Sigmoid colon (tissue), 4 donors: Measurements from ENCODE around the gene RPL23.

Experiments
- CTCF ChIP-seq, 4 experiments: fragments of 450-650 bp in 3 of 4; fragments of 200-600 bp in 1 of 4; IDR thresholded peaks; one replicate each; pipeline ENCODE4 v1.5.1; 2016 to 2019; ENCODE audit warnings: antibody characterized with exemption in 4 of 4, mild to moderate bottlenecking in 3 of 4, moderate library complexity in 2 of 4
- EP300 ChIP-seq, 4 donors: sonication (generic); formaldehyde crosslinking; IDR thresholded peaks; one replicate each; pipeline ENCODE4 v1.6.1; 2017; ENCODE audit warnings: antibody characterized with exemption in 4 of 4
- POLR2A ChIP-seq, 2 donors: fragments of 450-650 bp; IDR thresholded peaks; one replicate each; pipeline ENCODE4 v1.6.1; 2016; ENCODE audit warnings: antibody characterized with exemption in 2 of 2, mild to moderate bottlenecking in 2 of 2, moderate library complexity in 2 of 2
- POLR2AphosphoS5 ChIP-seq, 4 donors: sonication (generic); formaldehyde crosslinking; IDR thresholded peaks; one replicate each; pipeline ENCODE4 v1.6.1; 2017; ENCODE audit warnings: antibody characterized with exemption in 4 of 4

DNA sequence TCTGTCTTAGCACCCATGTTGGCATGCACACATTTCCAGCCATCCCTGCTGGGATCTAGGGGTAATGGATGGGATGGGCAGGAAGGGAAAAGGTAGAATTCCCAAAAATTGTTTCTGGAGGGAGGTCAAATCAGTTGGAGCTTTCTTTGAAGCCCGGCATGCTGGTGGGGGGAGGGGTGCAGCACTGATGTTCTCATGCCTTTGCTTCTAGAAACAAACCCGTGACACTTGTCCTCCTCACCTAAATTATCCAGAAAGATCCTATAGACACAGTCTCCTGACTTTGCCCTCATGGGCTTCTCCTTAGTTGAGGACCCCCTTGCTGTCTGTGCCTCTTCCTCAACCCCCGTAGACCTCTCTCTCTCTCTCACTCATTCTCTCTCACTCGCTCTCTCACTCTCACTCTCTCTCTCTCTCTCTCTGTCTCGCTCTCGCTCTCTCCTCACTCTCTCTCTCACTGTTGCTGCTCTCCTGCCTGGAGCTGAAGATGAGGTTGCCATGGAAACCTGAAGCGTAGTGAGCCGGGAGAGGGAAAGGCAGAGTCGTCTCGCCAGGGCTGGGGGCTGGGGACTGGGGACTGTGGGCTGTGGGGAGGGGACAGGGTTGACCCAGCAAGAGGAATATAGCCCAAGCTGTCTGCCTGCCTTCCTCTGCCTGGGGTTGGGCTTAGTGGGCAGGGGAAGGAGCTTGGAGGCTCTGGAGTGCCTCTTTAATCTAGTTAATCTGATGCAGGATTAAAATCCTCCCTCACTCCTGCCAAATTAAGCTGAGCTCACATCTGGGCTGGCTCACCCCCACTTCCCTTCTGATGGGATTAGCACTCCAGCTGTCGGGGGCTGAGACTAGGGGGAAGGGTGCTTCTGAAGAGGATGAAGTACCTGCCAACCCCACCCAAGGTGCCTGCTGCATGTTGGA lies 32.5 kb upstream of the RPL23 start:
- TF ChIP-seq CTCF (IDR thresholded peaks at IDR 0.05) (no peak), EP300 (IDR thresholded peaks at IDR 0.05) (no peak), POLR2A (IDR thresholded peaks at IDR 0.05) (no peak), POLR2AphosphoS5 (IDR thresholded peaks at IDR 0.05) (no peak)
